Activated naive CD8-positive, alpha-beta T cell treated with anti-CD3 and anti-CD28 coated beads, Interleukin-2, amount 10 ng/mL, durations not matched to agents 7 days and 5 days (primary cell): ENCODE data around the gene MAN2B2. TPM values are rescaled to one million over a fixed set of nuclear protein-coding genes. Genes with fewer than 3 reads are reported as not detected.
"Not testable (repeated sequence)": the region's sequence is repeated elsewhere in the genome, so short reads cannot be mapped to it uniquely, and the experiment has no call there.

ENCODE experiments used
- ATAC-seq: fragments of 150-1000 bp; cut with Tn5 transposase; one replicate; pipeline ENCODE4 v1.10.0; 2021; ENCODE audit warnings: low read depth, moderate library complexity
- POLR2A ChIA-PET: fragments of 350-600 bp; sonication (Branson Sonifier 250); formaldehyde crosslinking; loops from one replicate; lab custom pipeline; 2021; ENCODE audit warnings: antibody characterized with exemption; lab: Charles Lee
- DNase-seq: peaks from one replicate; pipeline ENCODE4 v3.0.0; 2021
- H3K27ac Mint-ChIP-seq: one replicate; pipeline ENCODE4 v1.8.0; 2022; ENCODE audit warnings: mild to moderate bottlenecking, mixed read lengths
- H3K27me3 Mint-ChIP-seq: one replicate; pipeline ENCODE4 v1.8.0; 2022; ENCODE audit warnings: mild to moderate bottlenecking, moderate library complexity, mixed read lengths
- H3K36me3 Mint-ChIP-seq: one replicate; pipeline ENCODE4 v1.8.0; 2021; ENCODE audit warnings: mild to moderate bottlenecking, mixed read lengths
- H3K4me1 Mint-ChIP-seq: one replicate; pipeline ENCODE4 v1.8.0; 2021; ENCODE audit warnings: mixed read lengths
- H3K4me3 Mint-ChIP-seq: one replicate; pipeline ENCODE4 v1.8.0; 2022; ENCODE audit warnings: mild to moderate bottlenecking, moderate library complexity, mixed read lengths
- H3K9me3 Mint-ChIP-seq: one replicate; pipeline ENCODE4 v1.8.0; 2021; ENCODE audit warnings: mixed read lengths
- total RNA-seq, 2 experiments: library from RNA; stranded (reverse); gene quantifications; one replicate each; pipeline ENCODE4 v1.2.3, GENCODE V29; 2021

Gene MAN2B2
- total RNA-seq, 2 experiments from 2014 or later = 36.0 to 38.2 TPM

- POLR2A ChIA-PET = interaction anchor here (0.7 to 2.0 kb wide), 2 partner anchors 11 to 13 kb away, joined by 3 to 18 read pairs; a partner anchor contains a TSS
- Mint-ChIP-seq H3K4me3 (no peak overlapping the region), H3K27me3 (peaks cover 44% of the 10 kb centered on the region), H3K4me1 (peaks cover 6% of the 10 kb centered on the region), H3K36me3 (no peaks in the 10 kb centered on the region), H3K9me3 (no peaks in the 10 kb centered on the region), H3K27ac (no peak overlapping the region)
- no peak for ATAC-seq
- no peak for DNase-seq
Measured at GRCh38 chr4:6660430-6660829, 85.4 kb downstream of the MAN2B2 start.

GRCh38 chr4:6662591-6662990, 87.6 kb downstream of the MAN2B2 start:
- Mint-ChIP-seq H3K4me3 (no peak overlapping the region), H3K36me3 (no peaks in the 10 kb centered on the region), H3K4me1 (peaks cover 4% of the 10 kb centered on the region), H3K9me3 (no peaks in the 10 kb centered on the region), H3K27ac (no peak overlapping the region), H3K27me3 (peaks cover 44% of the 10 kb centered on the region)
- no peak for DNase-seq
- ATAC-seq = no peak
- POLR2A ChIA-PET = interaction anchor here (2.4 to 4.4 kb wide), 2 partner anchors 11 to 22 kb away, joined by 15 to 35 read pairs; partner anchors contain the start of gene MRFAP1

DNA sequence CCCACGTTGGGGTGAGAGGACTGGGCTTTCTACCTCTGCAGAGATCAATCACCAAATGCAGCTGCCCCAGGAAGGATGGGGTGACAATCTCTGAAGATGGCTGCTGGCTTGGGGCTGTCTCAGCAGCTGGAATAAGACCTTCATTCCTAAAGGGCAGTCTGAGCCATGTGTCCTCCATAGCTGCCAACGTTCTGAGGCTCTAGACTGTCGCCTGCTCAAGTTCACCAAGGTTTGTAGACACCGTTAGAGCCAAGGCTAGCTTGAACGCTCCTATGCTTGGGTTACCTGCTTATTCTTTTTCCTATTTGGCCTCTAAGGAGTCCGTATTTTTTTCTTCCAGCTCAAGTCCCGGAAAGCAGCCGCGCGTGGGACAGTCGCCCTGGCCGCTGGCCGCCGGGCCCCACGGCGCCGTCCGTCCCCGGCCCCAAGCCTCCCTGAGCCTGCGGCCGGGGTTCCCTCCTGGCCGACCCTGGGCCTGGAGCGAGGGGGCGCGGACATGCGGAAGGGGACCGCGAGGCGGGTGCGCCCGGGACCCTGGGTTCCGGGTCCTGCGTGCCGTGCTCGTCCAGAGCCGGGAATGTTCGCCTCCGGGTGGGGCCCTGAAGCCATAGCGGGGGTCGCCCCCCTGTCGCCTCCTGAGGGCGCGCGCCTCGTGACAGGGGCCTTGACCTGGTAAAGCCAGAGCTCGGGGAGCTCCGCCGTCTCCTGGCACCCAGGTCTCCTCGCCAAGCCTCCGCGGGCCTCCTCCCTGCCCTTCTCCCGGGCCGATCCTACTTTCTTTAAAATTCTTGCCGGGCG, 88.8 kb downstream of the MAN2B2 start:
- Mint-ChIP-seq H3K4me3 (peak overlapping the region; percentile 63), H3K27ac (no peak overlapping the region), H3K9me3 (no peaks in the 10 kb centered on the region), H3K36me3 (no peaks in the 10 kb centered on the region), H3K27me3 (peaks cover 44% of the 10 kb centered on the region), H3K4me1 (peaks cover 3% of the 10 kb centered on the region)
- POLR2A ChIA-PET = interaction anchor here (1.0 to 4.4 kb wide), 3 partner anchors 9 to 89 kb away, joined by 4 to 35 read pairs (median 15); partner anchors contain the start of genes MAN2B2 and MRFAP1
- DNase-seq = no peak
- peak; percentile 13 for ATAC-seq

DNA sequence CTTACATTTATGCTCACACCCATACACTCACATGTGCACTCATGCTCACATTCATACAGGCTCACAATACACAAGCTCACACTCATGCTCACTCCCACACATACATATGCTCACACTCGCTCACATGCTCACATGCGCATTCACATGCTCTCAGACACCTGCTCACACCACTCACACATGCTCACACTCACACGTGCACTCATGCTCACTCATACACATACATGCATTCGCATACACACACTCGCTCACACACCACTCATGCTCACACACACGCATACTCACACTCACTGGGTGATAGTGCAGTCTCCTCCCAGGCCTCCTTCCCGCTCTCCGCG, 90.3 kb downstream of the MAN2B2 start:
- Mint-ChIP-seq H3K36me3 (no peaks in the 10 kb centered on the region), H3K4me1 (no peaks in the 10 kb centered on the region), H3K4me3 (no peak overlapping the region), H3K9me3 (no peaks in the 10 kb centered on the region), H3K27me3 (peaks cover 32% of the 10 kb centered on the region), H3K27ac (no peak overlapping the region)
- no peak for ATAC-seq
- no peak for DNase-seq
- POLR2A ChIA-PET = no interaction called here

DNA sequence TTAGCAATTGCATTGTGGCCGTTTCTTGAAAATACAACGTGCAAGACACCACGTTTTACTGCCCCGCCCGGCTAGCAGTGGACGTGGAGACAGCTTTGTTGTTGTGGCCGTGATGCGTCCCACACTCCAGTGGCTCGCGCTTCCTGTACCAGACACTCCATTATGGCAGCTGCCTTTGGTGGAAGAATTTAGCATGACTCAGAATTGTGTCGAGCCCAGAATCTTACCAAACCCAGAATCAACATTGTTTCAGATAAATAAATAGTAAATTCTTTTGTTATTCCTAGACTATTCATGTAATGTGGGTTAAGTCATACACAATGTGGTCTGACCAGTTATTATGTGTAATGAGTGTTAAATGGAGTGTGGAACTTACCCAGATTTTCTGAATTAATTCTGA, 93.4 kb downstream of the MAN2B2 start:
- Mint-ChIP-seq H3K4me1 (peaks cover 3% of the 10 kb centered on the region), H3K27ac (no peak overlapping the region), H3K4me3 (no peak overlapping the region), H3K36me3 (peaks cover 3% of the 10 kb centered on the region), H3K9me3 (no peaks in the 10 kb centered on the region), H3K27me3 (peaks cover 5% of the 10 kb centered on the region)
- POLR2A ChIA-PET = no interaction called here
- ATAC-seq (no peak), DNase-seq (no peak)

GRCh38 chr4:6671648-6672047, 96.7 kb downstream of the MAN2B2 start:
- Mint-ChIP-seq H3K27me3 (peaks cover 1% of the 10 kb centered on the region), H3K36me3 (peaks cover 17% of the 10 kb centered on the region), H3K9me3 (no peaks in the 10 kb centered on the region), H3K4me1 (peaks cover 23% of the 10 kb centered on the region), H3K27ac (no peak overlapping the region), H3K4me3 (no peak overlapping the region)
- ATAC-seq (no peak), DNase-seq (no peak)
- POLR2A ChIA-PET = interaction anchor here (0.6 to 5.1 kb wide), 4 partner anchors 9 to 594 kb away, joined by 3 to 68 read pairs (median 20); partner anchors contain the start of gene MRFAP1

- peaks cover 1% of the 10 kb centered on the region for H3K27me3 Mint-ChIP-seq
- ATAC-seq = no peak
- no peak overlapping the region for H3K27ac Mint-ChIP-seq
- DNase-seq = no peak
- H3K4me3 Mint-ChIP-seq = no peak overlapping the region
- POLR2A ChIA-PET = interaction anchor here (3.1 to 5.1 kb wide), 4 partner anchors 9 to 35 kb away, joined by 18 to 124 read pairs (median 52); partner anchors contain the start of genes MRFAP1 and MRFAP1L1
- H3K9me3 Mint-ChIP-seq = no peaks in the 10 kb centered on the region
- peaks cover 28% of the 10 kb centered on the region for H3K4me1 Mint-ChIP-seq
- H3K36me3 Mint-ChIP-seq = peaks cover 20% of the 10 kb centered on the region
Measured at GRCh38 chr4:6672131-6672530, 97.1 kb downstream of the MAN2B2 start.

DNA sequence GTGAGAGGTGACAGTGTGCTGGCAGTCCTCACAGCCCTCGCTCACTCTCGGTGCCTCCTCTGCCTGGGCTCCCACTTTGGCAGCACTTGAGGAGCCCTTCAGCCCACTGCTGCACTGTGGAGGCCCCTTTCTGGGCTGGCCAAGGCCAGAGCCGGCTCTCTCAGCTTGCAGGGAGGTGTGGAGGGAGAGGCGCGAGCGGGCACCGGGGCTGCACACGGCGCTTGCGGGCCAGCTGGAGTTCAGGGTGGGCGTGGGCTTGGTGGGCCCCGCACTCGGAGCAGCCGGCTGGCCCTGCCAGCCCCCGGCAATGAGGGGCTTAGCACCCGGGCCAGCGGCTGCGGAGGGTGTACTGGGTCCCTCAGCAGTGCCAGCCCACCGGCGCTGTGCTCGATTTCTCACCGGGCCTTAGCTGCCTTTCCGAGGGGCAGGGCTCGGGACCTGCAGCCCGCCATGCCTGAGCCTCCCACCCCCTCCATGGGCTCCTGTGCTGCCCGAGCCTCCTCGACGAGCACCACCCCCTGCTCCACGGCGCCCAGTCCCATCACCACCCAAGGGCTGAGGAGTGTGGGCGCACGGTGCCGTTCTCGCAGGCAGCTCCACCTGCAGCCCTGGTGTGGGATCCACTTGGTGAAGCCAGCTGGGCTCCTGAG, 97.7 kb downstream of the MAN2B2 start:
- not testable (repeated sequence) for H3K9me3 Mint-ChIP-seq, DNase-seq, ATAC-seq, H3K27me3 Mint-ChIP-seq
- Mint-ChIP-seq H3K27ac (peak overlapping the region; percentile 99), H3K4me3 (peak overlapping the region; percentile 94), H3K4me1 (peaks cover 34% of the 10 kb centered on the region), H3K36me3 (peaks cover 25% of the 10 kb centered on the region)
- POLR2A ChIA-PET = interaction anchor here (1.0 to 5.6 kb wide), 10 partner anchors 10 to 105 kb away, joined by 3 to 199 read pairs (median 26); partner anchors contain the start of genes BLOC1S4, MRFAP1, MRFAP1L1 and S100P

Other genes starting within 250 kb of the MAN2B2 start
- gene PPP2R2C, start 102.6 kb upstream of the MAN2B2 start, total RNA-seq = not detected
- 100 to 1,000 TPM; 123 to 128 TPM for gene MRFAP1, start 65.5 kb downstream of the MAN2B2 start, total RNA-seq
- 1 to 10 TPM in 1 of 2 experiments, not detected in 1; 1.5 TPM for gene S100P, start 118.7 kb downstream of the MAN2B2 start, total RNA-seq
- gene MRFAP1L1, start 134.7 kb downstream of the MAN2B2 start, total RNA-seq = 10 to 100 TPM; 74.6 to 80.0 TPM
- 10 to 100 TPM; 23.9 to 24.3 TPM for gene BLOC1S4, start 141.0 kb downstream of the MAN2B2 start, total RNA-seq
- 10 to 100 TPM; 21.5 to 23.9 TPM for gene KIAA0232, start 207.5 kb downstream of the MAN2B2 start, total RNA-seq